ENCODE measurements around the gene LMNA. TPM values are rescaled to one million over a fixed set of nuclear protein-coding genes. Genes with fewer than 3 reads are reported as not detected.

The LMNA gene
- total RNA-seq, 1 donor from 2014 or later, result 98.8 TPM

- intact Hi-C loops (cut with micrococcal nuclease), result no loop called here
These were observed 22.5 kb downstream of the LMNA start for GRCh38 chr1:156136970-156137483.

- intact Hi-C loops (cut with micrococcal nuclease), result no loop called here
These were observed 24.0 kb downstream of the LMNA start for GRCh38 chr1:156138458-156138867.

DNA sequence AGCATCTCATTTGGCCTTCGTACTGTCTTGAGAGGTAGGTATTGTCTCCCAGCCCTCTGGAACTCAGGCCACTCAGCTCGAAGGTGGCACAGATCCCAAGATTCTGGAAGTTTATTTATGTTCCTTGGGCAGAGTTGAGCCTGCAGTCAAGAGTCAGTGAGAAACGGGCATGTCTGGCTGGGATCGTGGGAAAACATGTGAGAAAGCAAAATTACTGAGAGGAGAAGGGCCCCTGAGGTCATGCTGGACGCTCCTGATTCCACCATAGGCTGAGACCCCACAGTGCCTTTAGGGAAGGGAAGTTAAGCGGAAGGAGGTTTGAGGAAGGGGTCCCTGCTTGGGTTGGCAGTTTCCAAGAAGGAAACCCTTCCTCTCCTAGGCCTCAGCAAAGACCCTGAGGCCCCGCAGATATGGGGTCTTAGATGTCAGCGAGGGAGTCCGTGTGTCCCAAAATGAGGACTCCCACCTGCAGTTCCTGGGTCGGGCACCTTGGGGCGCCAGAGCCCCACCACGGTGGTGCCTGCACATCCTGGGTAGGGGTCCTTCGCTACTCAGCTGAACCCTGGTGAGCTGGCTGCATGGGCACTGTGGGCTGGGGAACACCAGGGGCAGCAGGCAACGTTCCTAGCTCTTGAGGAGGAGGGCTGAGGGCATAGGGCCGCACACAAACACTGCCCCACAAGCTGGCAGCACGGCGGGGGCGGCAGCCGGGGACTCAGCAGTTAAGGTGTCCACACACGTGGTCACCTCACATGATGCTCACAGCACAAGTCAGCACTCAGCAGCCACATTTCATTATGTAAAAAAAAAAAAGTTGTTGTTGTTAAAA, 26.6 kb downstream of the LMNA start:
- intact Hi-C loops (cut with micrococcal nuclease), result loop anchor here (1.0 to 10.0 kb wide), 2 partner anchors 84 to 174 kb away; no protein-coding TSS in a partner anchor

GRCh38 chr1:156143765-156144489, 29.4 kb downstream of the LMNA start:
- intact Hi-C loops (cut with micrococcal nuclease), result loop anchor here (10.0 kb wide), 1 partner anchor 171 kb away; no protein-coding TSS in a partner anchor

- intact Hi-C loops (cut with micrococcal nuclease), result loop anchor here (10.0 kb wide), 1 partner anchor 170 kb away; no protein-coding TSS in a partner anchor
These were observed 30.2 kb downstream of the LMNA start for GRCh38 chr1:156144742-156145141.

- intact Hi-C loops (cut with micrococcal nuclease), result loop anchor here (1.0 to 10.0 kb wide), 2 partner anchors 80 to 169 kb away; no protein-coding TSS in a partner anchor
These were observed 31.1 kb downstream of the LMNA start for GRCh38 chr1:156145650-156146019.

- intact Hi-C loops (cut with micrococcal nuclease), result loop anchor here (1.0 to 10.0 kb wide), 2 partner anchors 79 to 169 kb away; no protein-coding TSS in a partner anchor
These were observed 31.7 kb downstream of the LMNA start for GRCh38 chr1:156146020-156146768.

DNA sequence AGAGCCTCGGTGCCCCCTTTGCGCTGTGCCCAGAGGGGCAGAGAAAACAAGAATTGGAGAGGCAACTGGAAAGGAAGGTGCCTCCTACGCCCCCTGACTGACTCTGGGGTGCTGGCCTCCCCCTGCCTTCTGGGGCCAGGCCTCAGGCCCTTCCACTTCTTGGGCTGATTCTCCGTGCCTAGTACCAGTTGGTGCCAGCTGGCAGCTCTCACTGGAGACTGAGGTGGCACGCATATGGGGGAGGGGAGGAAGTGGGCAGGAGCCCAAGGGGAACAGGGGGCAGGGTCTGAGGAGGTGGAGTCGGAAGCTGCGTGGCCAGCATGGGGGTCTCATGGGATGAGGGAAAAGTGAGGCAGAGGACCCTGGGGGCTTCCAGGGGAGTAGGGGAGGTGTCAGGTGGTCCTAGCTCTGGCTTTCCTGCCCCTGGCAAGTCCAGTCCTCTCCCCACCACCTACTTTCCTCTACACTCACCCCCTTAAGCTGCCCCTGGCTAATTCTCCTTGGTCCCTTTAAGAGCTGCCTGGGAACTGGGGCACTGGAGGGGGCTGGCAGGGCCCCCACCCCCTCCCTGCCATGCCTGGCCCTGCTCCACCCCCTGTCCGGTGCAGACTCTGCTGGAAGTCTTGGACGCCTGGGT, 32.4 kb downstream of the LMNA start:
- intact Hi-C loops (cut with micrococcal nuclease), result loop anchor here (1.0 to 10.0 kb wide), 2 partner anchors 78 to 168 kb away; no protein-coding TSS in a partner anchor

GRCh38 chr1:156148216-156148615, 33.7 kb downstream of the LMNA start:
- intact Hi-C loops (cut with micrococcal nuclease), result loop anchor here (10.0 kb wide), 1 partner anchor 167 kb away; no protein-coding TSS in a partner anchor

DNA sequence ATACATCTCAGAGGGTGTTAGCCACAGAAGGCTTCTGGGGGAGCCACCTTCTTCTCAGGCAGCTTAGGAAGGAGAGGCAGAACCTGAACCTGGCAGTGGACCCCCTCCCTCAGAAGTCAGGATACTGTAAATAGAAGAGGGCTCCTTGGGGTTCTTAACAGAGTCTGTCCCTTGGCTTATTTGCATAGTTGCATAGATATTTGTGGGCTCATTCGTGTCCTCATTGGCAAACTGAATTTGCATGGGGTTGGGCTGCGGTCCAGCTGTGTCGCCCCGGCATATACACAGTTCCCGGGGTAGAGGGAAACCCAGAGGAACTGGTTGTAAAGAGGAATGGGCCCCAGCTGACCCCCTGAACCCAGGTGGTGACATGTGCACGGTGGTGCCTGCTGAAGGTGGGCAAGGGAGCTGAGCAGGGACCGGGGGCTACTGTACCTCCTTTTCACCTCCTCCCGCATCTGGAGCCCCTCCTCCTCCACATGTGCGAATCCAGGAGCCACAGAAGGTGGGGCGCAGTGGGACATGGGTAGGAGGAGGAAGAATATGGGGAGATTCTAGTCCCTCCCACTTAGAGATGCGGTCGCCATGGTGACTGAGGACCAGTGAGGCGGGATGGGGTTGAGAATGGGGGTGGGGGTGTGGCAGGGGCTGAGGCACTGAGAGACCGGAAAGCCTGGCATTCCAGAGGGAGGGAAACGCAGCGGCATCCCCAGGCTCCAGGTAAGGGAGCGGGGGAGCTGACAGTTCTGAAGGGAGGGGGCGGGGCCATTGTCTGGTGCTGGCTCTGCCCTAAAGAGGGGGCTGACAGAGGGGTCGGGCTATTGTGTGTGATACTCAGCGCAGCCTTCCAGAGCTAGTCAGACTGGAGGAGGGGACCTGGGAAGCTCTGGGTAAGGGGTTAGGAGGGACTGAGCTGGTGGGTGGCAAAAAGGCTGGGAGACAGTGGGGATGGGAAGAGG, 35.1 kb downstream of the LMNA start:
- intact Hi-C loops (cut with micrococcal nuclease), result loop anchor here (10.0 kb wide), 1 partner anchor 165 kb away; no protein-coding TSS in a partner anchor

GRCh38 chr1:156150333-156151011, 36.0 kb downstream of the LMNA start:
- intact Hi-C loops (cut with micrococcal nuclease), result no loop called here

GRCh38 chr1:156151093-156151688, 36.7 kb downstream of the LMNA start:
- intact Hi-C loops (cut with micrococcal nuclease), result no loop called here

GRCh38 chr1:156152628-156153027, 38.1 kb downstream of the LMNA start:
- intact Hi-C loops (cut with micrococcal nuclease), result no loop called here

- intact Hi-C loops (cut with micrococcal nuclease), result no loop called here
These were observed 38.9 kb downstream of the LMNA start, which contains the start of gene SEMA4A for GRCh38 chr1:156153362-156153761. SEMA4A (plus strand) TSS chr1:156153585; CDS start chr1:156154579, 994 bp downstream.

GRCh38 chr1:156154317-156154749, 39.8 kb downstream of the LMNA start:
- intact Hi-C loops (cut with micrococcal nuclease), result no loop called here

- intact Hi-C loops (cut with micrococcal nuclease), result loop anchor here (5.0 kb wide), 1 partner anchor 36 kb away; the partner anchor contains the start of gene SLC25A44
These were observed 41.4 kb downstream of the LMNA start for GRCh38 chr1:156155756-156156510.

DNA sequence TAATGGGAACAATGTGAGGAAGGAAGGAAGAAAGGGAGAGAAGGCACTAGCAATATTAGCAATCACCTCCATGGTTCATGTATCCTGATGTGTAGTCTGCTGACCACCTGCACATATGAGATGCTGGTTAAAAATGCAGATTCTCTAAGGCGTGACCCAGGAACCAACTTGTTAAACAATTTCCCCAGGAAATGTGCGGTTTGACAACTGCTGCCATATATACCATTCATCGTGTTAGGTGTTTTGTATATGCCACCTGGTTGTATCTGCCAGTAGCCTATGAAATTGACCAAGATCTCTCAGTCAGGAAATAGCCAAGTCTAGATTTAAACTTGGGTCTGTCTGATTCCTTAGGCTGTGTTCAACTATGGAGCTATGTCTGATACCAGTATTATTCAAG, 43.0 kb downstream of the LMNA start:
- intact Hi-C loops (cut with micrococcal nuclease), result loop anchor here (5.0 kb wide), 1 partner anchor 35 kb away; the partner anchor contains the start of gene SLC25A44
